Caco-2 (cell line): ENCODE data around the gene CDC42EP5. TPM values are rescaled to one million over a fixed set of nuclear protein-coding genes. Genes with fewer than 3 reads are reported as not detected.

Experiments
- BruUV-seq: library from RNA; stranded (reverse); fragments of 400-500 nt; replicated peaks from 2 replicates; lab custom pipeline; 2021; lab: Mats Ljungman, UMichigan
- CTCF ChIA-PET: fragments of 300-600 bp; sonication (Branson Sonifier 250); formaldehyde crosslinking; loops from one replicate; lab custom pipeline; 2022; ENCODE audit warnings: antibody characterized with exemption; lab: Charles Lee
- POLR2A ChIA-PET: fragments of 300-600 bp; sonication (Branson Sonifier 250); formaldehyde crosslinking; loops from one replicate; lab custom pipeline; 2022; ENCODE audit warnings: antibody characterized with exemption; lab: Charles Lee
- DNase-seq, 2 experiments: peaks; one replicate each; pipeline versions ENCODE4 v3.0.0 to v3.0.0-alpha.2; 2020 to 2022
- H3K27me3 ChIP-seq: replicated peaks from 2 replicates; pipeline ENCODE4 v1.6.0; 2011; ENCODE audit warnings: low read length; ENCODE audit not compliant: control insufficient read depth, insufficient read depth
- H3K36me3 ChIP-seq: 2 replicates; pipeline ENCODE4 v1.5.1; 2011; ENCODE audit warnings: low read length; ENCODE audit not compliant: control insufficient read depth, insufficient read depth
- H3K4me1 ChIP-seq: fragments of 250-450 bp; sonication (Bioruptor Pico); 2 replicates; pipeline ENCODE4 v1.5.1; 2020; ENCODE audit warnings: mild to moderate bottlenecking
- H3K4me3 ChIP-seq: 2 replicates; pipeline ENCODE4 v1.5.1; 2011; ENCODE audit warnings: low read depth, mild to moderate bottlenecking, control low read depth, low read length
- H3K9me3 ChIP-seq: fragments of 250-450 bp; sonication (Bioruptor Pico); 2 replicates; pipeline ENCODE4 v1.5.1; 2020; ENCODE audit warnings: mild to moderate bottlenecking, moderate library complexity
- H3K27ac Mint-ChIP-seq: one replicate; pipeline ENCODE4 v1.8.0; 2022; ENCODE audit warnings: mixed read lengths; ENCODE audit not compliant: unreplicated experiment
- H3K27me3 Mint-ChIP-seq: one replicate; pipeline ENCODE4 v1.8.0; 2022; ENCODE audit warnings: mixed read lengths; ENCODE audit not compliant: insufficient read depth, unreplicated experiment
- H3K36me3 Mint-ChIP-seq: one replicate; pipeline ENCODE4 v1.8.0; 2022; ENCODE audit warnings: mild to moderate bottlenecking, mixed read lengths; ENCODE audit not compliant: insufficient read depth, unreplicated experiment
- H3K4me1 Mint-ChIP-seq: one replicate; pipeline ENCODE4 v1.8.0; 2022; ENCODE audit warnings: low read depth, mixed read lengths; ENCODE audit not compliant: unreplicated experiment
- H3K4me3 Mint-ChIP-seq: one replicate; pipeline ENCODE4 v1.8.0; 2022; ENCODE audit warnings: mild to moderate bottlenecking, moderate library complexity, mixed read lengths; ENCODE audit not compliant: unreplicated experiment
- H3K9me3 Mint-ChIP-seq: one replicate; pipeline ENCODE4 v1.8.0; 2022; ENCODE audit warnings: mixed read lengths; ENCODE audit not compliant: unreplicated experiment
- CTCF ChIP-seq, 2 experiments: fragments of 200-600 bp in 1 of 2; IDR thresholded peaks; 1 replicate in 1 of 2; 2 replicates in 1 of 2; pipeline versions ENCODE4 v1.5.1 to v1.8.0; 2011 to 2022; ENCODE audit warnings: antibody characterized with exemption in 1 of 2, control low read depth in 1 of 2, inconsistent platforms in 1 of 2, low read depth in 1 of 2, low read length in 1 of 2, mild to moderate bottlenecking in 1 of 2, moderate library complexity in 1 of 2; ENCODE audit not compliant: insufficient read depth in 1 of 2, severe bottlenecking in 1 of 2, unreplicated experiment in 1 of 2
- intact Hi-C: fragments of 100-400 bp; cut with micrococcal nuclease; formaldehyde crosslinking; loops from one replicate; pipeline ENCODE4 v1.10.0; 2022; ENCODE audit not compliant: unreplicated experiment
- total RNA-seq: library from RNA; stranded (reverse); gene quantifications from 2 replicates; pipeline ENCODE4 v1.2.3, GENCODE V29; 2022

The CDC42EP5 gene
- total RNA-seq, 1 experiment from 2014 or later, result 8.6 TPM

- no peaks in the 10 kb centered on the region for H3K36me3 ChIP-seq
- H3K9me3 Mint-ChIP-seq, result no peaks in the 10 kb centered on the region
- H3K4me1 ChIP-seq, result no peaks in the 10 kb centered on the region; the same call in 1 of the 2 replicates
- no peak overlapping the region for H3K4me3 ChIP-seq
- no peak overlapping the region for H3K4me3 Mint-ChIP-seq
- H3K27me3 Mint-ChIP-seq, result peaks cover 9% of the 10 kb centered on the region
- CTCF ChIA-PET, result no interaction called here
- H3K9me3 ChIP-seq, result no peaks in the 10 kb centered on the region
- BruUV-seq, result no TSS peak
- TF ChIP-seq CTCF (IDR thresholded peaks at IDR 0.05; ENCODE audit: insufficient read depth in 1 of 2, low read depth in 1 of 2, low read length in 1 of 2, severe bottlenecking in 1 of 2, unreplicated experiment in 1 of 2), result no peak
- no peak overlapping the region for H3K27ac Mint-ChIP-seq
- peaks cover 9% of the 10 kb centered on the region for H3K4me1 Mint-ChIP-seq
- POLR2A ChIA-PET, result no interaction called here
- intact Hi-C loops, result no loop called here
- H3K36me3 Mint-ChIP-seq, result peaks cover 43% of the 10 kb centered on the region
- H3K27me3 ChIP-seq, result no peaks in the 10 kb centered on the region
- DNase-seq, result no peak
These were observed 39.4 kb downstream of the CDC42EP5 start for GRCh38 chr19:54433697-54434096.

- Mint-ChIP-seq H3K4me1 (peaks cover 9% of the 10 kb centered on the region), H3K27ac (no peak overlapping the region), H3K9me3 (no peaks in the 10 kb centered on the region), H3K27me3 (peaks cover 9% of the 10 kb centered on the region), H3K4me3 (peak overlapping the region; percentile 24), H3K36me3 (peaks cover 49% of the 10 kb centered on the region)
- CTCF ChIA-PET, result interaction anchor here (0.6 kb wide), 1 partner anchor 12 kb away, joined by 3 read pairs; no protein-coding TSS in a partner anchor
- no peaks in the 10 kb centered on the region; the same call in 1 of the 2 replicates for H3K4me1 ChIP-seq
- H3K9me3 ChIP-seq, result no peaks in the 10 kb centered on the region
- TF ChIP-seq CTCF (IDR thresholded peaks at IDR 0.05; ENCODE audit: insufficient read depth in 1 of 2, low read depth in 1 of 2, low read length in 1 of 2, severe bottlenecking in 1 of 2, unreplicated experiment in 1 of 2), result no peak
- no peak for DNase-seq
- intact Hi-C loops, result no loop called here
- BruUV-seq, result no TSS peak
- H3K27me3 ChIP-seq, result no peaks in the 10 kb centered on the region
- no peak overlapping the region for H3K4me3 ChIP-seq
- POLR2A ChIA-PET, result no interaction called here
- no peaks in the 10 kb centered on the region for H3K36me3 ChIP-seq
These were observed 40.9 kb downstream of the CDC42EP5 start for GRCh38 chr19:54432144-54432738.

GRCh38 chr19:54431255-54431838 is 41.7 kb downstream of the CDC42EP5 start:
- peaks cover 49% of the 10 kb centered on the region for H3K36me3 Mint-ChIP-seq
- Histone ChIP-seq H3K36me3 (no peaks in the 10 kb centered on the region), H3K4me1 (no peaks in the 10 kb centered on the region; the same call in 1 of the 2 replicates), H3K9me3 (no peaks in the 10 kb centered on the region), H3K27me3 (no peaks in the 10 kb centered on the region), H3K4me3 (no peak overlapping the region)
- peak overlapping the region; percentile 60 for H3K4me3 Mint-ChIP-seq
- no peak for DNase-seq
- BruUV-seq, result no TSS peak
- POLR2A ChIA-PET, result interaction anchor here (1.1 kb wide), 1 partner anchor 17 kb away, joined by 14 read pairs; no protein-coding TSS in a partner anchor
- no peak for TF ChIP-seq CTCF (IDR thresholded peaks at IDR 0.05; ENCODE audit: insufficient read depth in 1 of 2, low read depth in 1 of 2, low read length in 1 of 2, severe bottlenecking in 1 of 2, unreplicated experiment in 1 of 2)
- no peak overlapping the region for H3K27ac Mint-ChIP-seq
- CTCF ChIA-PET, result interaction anchor here (0.6 to 1.4 kb wide), 2 partner anchors 11 kb away, joined by 3 read pairs; no protein-coding TSS in a partner anchor
- H3K27me3 Mint-ChIP-seq, result peaks cover 9% of the 10 kb centered on the region
- H3K9me3 Mint-ChIP-seq, result no peaks in the 10 kb centered on the region
- peaks cover 9% of the 10 kb centered on the region for H3K4me1 Mint-ChIP-seq
- intact Hi-C loops, result loop anchor here (1.0 kb wide), 1 partner anchor 46 kb away; no protein-coding TSS in a partner anchor
